Lung (tissue), 13 donors: Measurements from ENCODE around the gene FBXO11. TPM values are rescaled to one million over a fixed set of nuclear protein-coding genes. Genes with fewer than 3 reads are reported as not detected.

Experiments used
- ATAC-seq: fragments of 200-7000 bp; cut with Tn5 transposase; one replicate; pipeline ENCODE4 v1.9.1; 2020; ENCODE audit warnings: moderate number of reproducible peaks; ENCODE audit not compliant: insufficient read depth, low FRiP score
- DNase-seq, 3 donors: peaks; one replicate each; pipeline ENCODE4 v3.0.0-alpha.2; 2013 to 2017
- H3K27ac ChIP-seq, 2 donors: one replicate each; pipeline ENCODE4 v1.5.1; 2013; ENCODE audit warnings: mild to moderate bottlenecking in 2 of 2, moderate library complexity in 2 of 2, control low read depth in 1 of 2, inconsistent platforms in 1 of 2, low read depth in 1 of 2, low read length in 1 of 2
- H3K27me3 ChIP-seq, 3 donors: one replicate each; pipeline ENCODE4 v1.5.1; 2013; ENCODE audit warnings: low read length in 2 of 3; ENCODE audit not compliant: control insufficient read depth in 3 of 3, insufficient read depth in 3 of 3
- H3K36me3 ChIP-seq, 4 donors: one replicate each; pipeline ENCODE4 v1.5.1; 2013; ENCODE audit warnings: low read length in 4 of 4, mild to moderate bottlenecking in 1 of 4, moderate library complexity in 1 of 4; ENCODE audit not compliant: control insufficient read depth in 4 of 4, insufficient read depth in 4 of 4
- H3K4me1 ChIP-seq, 5 donors: one replicate each; pipeline ENCODE4 v1.5.1; 2013; ENCODE audit warnings: low read length in 5 of 5, mild to moderate bottlenecking in 2 of 5, moderate library complexity in 1 of 5; ENCODE audit not compliant: control insufficient read depth in 5 of 5, insufficient read depth in 5 of 5
- H3K4me3 ChIP-seq: one replicate; pipeline ENCODE4 v1.5.1; 2013; ENCODE audit warnings: mild to moderate bottlenecking, control low read depth, moderate library complexity
- H3K9ac ChIP-seq, 2 donors: one replicate each; pipeline ENCODE4 v1.5.1; 2013; ENCODE audit warnings: low read length in 2 of 2, control low read depth in 1 of 2; ENCODE audit not compliant: insufficient read depth in 1 of 2
- H3K9me3 ChIP-seq, 4 donors: one replicate each; pipeline ENCODE4 v1.5.1; 2013; ENCODE audit warnings: low read length in 3 of 4, mild to moderate bottlenecking in 1 of 4, moderate library complexity in 1 of 4; ENCODE audit not compliant: control insufficient read depth in 4 of 4, insufficient read depth in 3 of 4
- WGBS, 2 donors: extraction: QIAGEN DNeasy Blood & Tissue Kit; methylation state at CpG; one replicate each; pipeline ENCODE4 v1.1.7; 2013; 5-methylcytosine and 5-hydroxymethylcytosine counted together
- polyA plus RNA-seq, 2 donors: library from polyadenylated mRNA; stranded (reverse); fragments of 200-250 nt; gene quantifications; one replicate each; pipeline ENCODE4 v1.2.1, GENCODE V29; 2013
- small RNA-seq: library from RNA; depleted of rRNA; stranded (forward); fragments of <200 nt; gene quantifications from one replicate; pipeline ENCODE3, GENCODE V24; 2014; ENCODE audit warnings: low replicate concordance
- total RNA-seq, 2 donors: library from RNA; depleted of rRNA in 1 of 2; stranded (reverse); fragments of >200 nt in 1 of 2; gene quantifications; one replicate each; pipeline ENCODE4 v1.2.1, GENCODE V29; 2014 to 2021
- TF ChIP-seq, protein P1 (sequence below): IDR thresholded peaks from 2 replicates; pipeline ENCODE4 v1.5.1; 2012; ENCODE audit warnings: mild to moderate bottlenecking; ENCODE audit errors: control extremely low read depth, extremely low read depth
- donor health status: control.
- donor health status: control.
- donor health status: Bipolar disorder and iron deficiency.
- donor health status: healthy.
- donor health status: DM: yes; HTN: yes; CAD: no.

Gene FBXO11
- total and polyA plus RNA-seq, 4 donors: 21.9 to 157 (median 42.8) TPM

GRCh38 chr2:47741637-47742036 lies 164.7 kb downstream of the FBXO11 start:
- 61 to 71% methylated on average over 3 of the region's 3 CpGs for WGBS, 2 donors
- Histone ChIP-seq H3K9ac (no peak overlapping the region), H3K27me3 (peaks cover 0 to 3% (median 0%) of the 10 kb centered on the region in 3 donors), H3K36me3 (no peaks in the 10 kb centered on the region), H3K4me1 (no peaks in the 10 kb centered on the region), H3K27ac (no peak overlapping the region), H3K9me3 (peaks cover 0 to 3% (median 0%) of the 10 kb centered on the region in 4 donors), H3K4me3 (no peak overlapping the region)
- DNase-seq (no peak), ATAC-seq (no peak)
- TF ChIP-seq, protein P1, sequence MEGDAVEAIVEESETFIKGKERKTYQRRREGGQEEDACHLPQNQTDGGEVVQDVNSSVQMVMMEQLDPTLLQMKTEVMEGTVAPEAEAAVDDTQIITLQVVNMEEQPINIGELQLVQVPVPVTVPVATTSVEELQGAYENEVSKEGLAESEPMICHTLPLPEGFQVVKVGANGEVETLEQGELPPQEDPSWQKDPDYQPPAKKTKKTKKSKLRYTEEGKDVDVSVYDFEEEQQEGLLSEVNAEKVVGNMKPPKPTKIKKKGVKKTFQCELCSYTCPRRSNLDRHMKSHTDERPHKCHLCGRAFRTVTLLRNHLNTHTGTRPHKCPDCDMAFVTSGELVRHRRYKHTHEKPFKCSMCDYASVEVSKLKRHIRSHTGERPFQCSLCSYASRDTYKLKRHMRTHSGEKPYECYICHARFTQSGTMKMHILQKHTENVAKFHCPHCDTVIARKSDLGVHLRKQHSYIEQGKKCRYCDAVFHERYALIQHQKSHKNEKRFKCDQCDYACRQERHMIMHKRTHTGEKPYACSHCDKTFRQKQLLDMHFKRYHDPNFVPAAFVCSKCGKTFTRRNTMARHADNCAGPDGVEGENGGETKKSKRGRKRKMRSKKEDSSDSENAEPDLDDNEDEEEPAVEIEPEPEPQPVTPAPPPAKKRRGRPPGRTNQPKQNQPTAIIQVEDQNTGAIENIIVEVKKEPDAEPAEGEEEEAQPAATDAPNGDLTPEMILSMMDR: no peak

- 68 to 80% methylated on average over 3 of the region's 3 CpGs for WGBS, 2 donors
- ATAC-seq: no peak
- H3K27ac ChIP-seq: no peak overlapping the region
- DNase-seq: peak in 2 of 3 donors; percentile 13 to 55
- TF ChIP-seq, protein P1: no peak
- H3K4me1 ChIP-seq: no peaks in the 10 kb centered on the region
- no peak overlapping the region for H3K4me3 ChIP-seq
- peaks cover 0 to 3% (median 0%) of the 10 kb centered on the region in 3 donors for H3K27me3 ChIP-seq
- H3K36me3 ChIP-seq: no peaks in the 10 kb centered on the region
- H3K9ac ChIP-seq: no peak overlapping the region
- peaks cover 0 to 3% (median 0%) of the 10 kb centered on the region in 4 donors for H3K9me3 ChIP-seq
Observed at GRCh38 chr2:47741101-47741500, 165.2 kb downstream of the FBXO11 start.

Small RNA genes within 50 kb of the gene (small RNA-seq; reads per million reads assigned to genes)
- gene RF00026 (not detected), gene RPL36AP15 (not detected)

Other genes starting within 250 kb of the FBXO11 start
- 10 to 100 TPM; 39.5 to 59.5 TPM for gene MSH6, start 123.4 kb downstream of the FBXO11 start, total RNA-seq
- gene MSH6, start 123.4 kb downstream of the FBXO11 start, polyA plus RNA-seq: 10 to 100 TPM in 1 of 2 donors, 1 to 10 TPM in 1; 8.8 to 14.9 TPM